Neural progenitor cell (in vitro differentiated cells): ENCODE measurements around the gene OBSL1. TPM values are rescaled to one million over a fixed set of nuclear protein-coding genes. Genes with fewer than 3 reads are reported as not detected.

ENCODE experiments used
- DNase-seq: peaks from one replicate; pipeline ENCODE4 v3.0.0-alpha.2; 2016; ENCODE audit warnings: low spot score
- H2AFZ ChIP-seq: fragments of 200-600 bp; sonication (generic); replicated peaks from 2 replicates; pipeline ENCODE4 v1.6.1; 2016; ENCODE audit warnings: antibody characterized with exemption
- H3F3A ChIP-seq: fragments of 200-600 bp; sonication (generic); 2 replicates; pipeline ENCODE4 v1.6.1; 2016; ENCODE audit warnings: antibody characterized with exemption, low read depth
- H3K27ac ChIP-seq: fragments of 200-600 bp; sonication (generic); 2 replicates; pipeline ENCODE4 v1.5.1; 2016; ENCODE audit warnings: mild to moderate bottlenecking
- H3K27me3 ChIP-seq: fragments of 200-600 bp; sonication (generic); 2 replicates; pipeline ENCODE4 v1.6.1; 2016; ENCODE audit warnings: mild to moderate bottlenecking, moderate library complexity
- H3K36me3 ChIP-seq: fragments of 200-600 bp; sonication (generic); 2 replicates; pipeline ENCODE4 v1.5.1; 2016
- H3K4me1 ChIP-seq: fragments of 200-600 bp; sonication (generic); 2 replicates; pipeline ENCODE4 v1.6.1; 2016; ENCODE audit warnings: mixed run types
- H3K4me2 ChIP-seq: fragments of 200-600 bp; sonication (generic); 2 replicates; pipeline ENCODE4 v1.6.1; 2016
- H3K4me3 ChIP-seq: fragments of 200-600 bp; sonication (generic); 2 replicates; pipeline ENCODE4 v1.5.1; 2016
- H3K79me2 ChIP-seq: fragments of 200-600 bp; sonication (generic); 2 replicates; pipeline ENCODE4 v1.6.1; 2016; ENCODE audit warnings: low read depth
- H3K9ac ChIP-seq: fragments of 200-600 bp; sonication (generic); 2 replicates; pipeline ENCODE4 v1.6.1; 2016
- H3K9me3 ChIP-seq: fragments of 200-600 bp; sonication (generic); 2 replicates; pipeline ENCODE4 v1.5.1; 2016; ENCODE audit warnings: low read depth
- H4K20me1 ChIP-seq: fragments of 200-600 bp; sonication (generic); 2 replicates; pipeline ENCODE4 v1.6.1; 2016; ENCODE audit warnings: low read depth
- H3K27ac Mint-ChIP-seq: 3 replicates; pipeline ENCODE4 v1.8.0; 2021; ENCODE audit warnings: mixed read lengths
- H3K27me3 Mint-ChIP-seq: 2 replicates; pipeline ENCODE4 v1.8.0; 2022; ENCODE audit warnings: low read depth, mild to moderate bottlenecking, inconsistent platforms, moderate library complexity, mixed read lengths; ENCODE audit not compliant: insufficient read depth
- H3K36me3 Mint-ChIP-seq: 3 replicates; pipeline ENCODE4 v1.8.0; 2021; ENCODE audit warnings: mixed read lengths
- H3K4me1 Mint-ChIP-seq: 3 replicates; pipeline ENCODE4 v1.8.0; 2021; ENCODE audit warnings: mixed read lengths
- H3K4me3 Mint-ChIP-seq: 3 replicates; pipeline ENCODE4 v1.8.0; 2021; ENCODE audit warnings: mild to moderate bottlenecking, moderate library complexity, mixed read lengths
- H3K9me3 Mint-ChIP-seq: 3 replicates; pipeline ENCODE4 v1.8.0; 2020; ENCODE audit warnings: mixed read lengths
- CTCF ChIP-seq: fragments of 200-600 bp; sonication (generic); IDR thresholded peaks from 2 replicates; pipeline ENCODE4 v1.5.1; 2017; ENCODE audit warnings: antibody characterized with exemption, mild to moderate bottlenecking
- EZH2 ChIP-seq: fragments of 200-600 bp; sonication (generic); IDR thresholded peaks from 2 replicates; pipeline ENCODE4 v1.6.1; 2017; ENCODE audit warnings: antibody characterized with exemption, mild to moderate bottlenecking, moderate library complexity
- EZH2phosphoT487 ChIP-seq: fragments of 200-600 bp; sonication (generic); IDR thresholded peaks from 2 replicates; pipeline ENCODE4 v1.6.1; 2017; ENCODE audit warnings: antibody characterized with exemption
- microRNA-seq: library from miRNA; unstranded; fragments of <30 nt; microRNA quantifications from one replicate; pipeline ENCODE4, GENCODE V29; 2016
- small RNA-seq: library from RNA; depleted of rRNA; stranded (forward); fragments of <200 nt; gene quantifications from one replicate; pipeline ENCODE3, GENCODE V24; 2015
- total RNA-seq: library from RNA; depleted of rRNA; stranded (reverse); fragments of >200 nt; gene quantifications from 2 replicates; pipeline ENCODE4 v1.2.3, GENCODE V29; 2015; ENCODE audit warnings: low replicate concordance

OBSL1 gene
- total RNA-seq, 1 donor from 2014 or later, result 31.0 TPM

GRCh38 chr2:219502618-219503017 is 68.7 kb downstream of the OBSL1 start:
- H3K36me3 ChIP-seq, result no peaks in the 10 kb centered on the region

GRCh38 chr2:219501849-219502248 is 69.5 kb downstream of the OBSL1 start:
- no peaks in the 10 kb centered on the region for H3K79me2 ChIP-seq
- no peak overlapping the region for H3K4me3 Mint-ChIP-seq

More at GRCh38 chr2:219502618-219503017, 68.7 kb downstream of the OBSL1 start:
- Histone ChIP-seq H3F3A (peaks cover 24% of the 10 kb centered on the region), H3K9me3 (no peaks in the 10 kb centered on the region), H3K4me3 (no peak overlapping the region), H3K4me2 (no peak overlapping the region), H3K9ac (no peak overlapping the region), H3K4me1 (peaks cover 28% of the 10 kb centered on the region), H3K79me2 (no peaks in the 10 kb centered on the region), H4K20me1 (no peaks in the 10 kb centered on the region), H3K27ac (no peak overlapping the region), H2AFZ (no peak overlapping the region), H3K27me3 (peaks cover 9% of the 10 kb centered on the region)
- H3K27me3 Mint-ChIP-seq, result peaks cover 13% of the 10 kb centered on the region
- no peaks in the 10 kb centered on the region for H3K36me3 Mint-ChIP-seq
- H3K9me3 Mint-ChIP-seq, result no peaks in the 10 kb centered on the region
- TF ChIP-seq EZH2 (no peak), EZH2phosphoT487 (no peak), CTCF (no peak)
- H3K4me3 Mint-ChIP-seq, result no peak overlapping the region
- no peak overlapping the region for H3K27ac Mint-ChIP-seq
- no peak for DNase-seq
- peaks cover 37% of the 10 kb centered on the region for H3K4me1 Mint-ChIP-seq

More at GRCh38 chr2:219501849-219502248, 69.5 kb downstream of the OBSL1 start:
- H3K27me3 Mint-ChIP-seq, result peaks cover 21% of the 10 kb centered on the region
- peaks cover 16% of the 10 kb centered on the region for H3K27me3 ChIP-seq
- no peak for TF ChIP-seq EZH2
- no peak for TF ChIP-seq EZH2phosphoT487
- no peak for TF ChIP-seq CTCF
- no peak overlapping the region for H3K9ac ChIP-seq
- H3F3A ChIP-seq, result peaks cover 23% of the 10 kb centered on the region
- no peaks in the 10 kb centered on the region for H3K36me3 ChIP-seq
- H4K20me1 ChIP-seq, result peaks cover 7% of the 10 kb centered on the region
- H3K27ac ChIP-seq, result no peak overlapping the region
- DNase-seq, result no peak
- no peak overlapping the region for H3K4me2 ChIP-seq
- H3K27ac Mint-ChIP-seq, result no peak overlapping the region
- no peaks in the 10 kb centered on the region for H3K9me3 Mint-ChIP-seq
- no peak overlapping the region for H3K4me3 ChIP-seq
- H3K4me1 ChIP-seq, result peaks cover 20% of the 10 kb centered on the region
- H2AFZ ChIP-seq, result no peak overlapping the region
- peaks cover 29% of the 10 kb centered on the region for H3K4me1 Mint-ChIP-seq
- H3K36me3 Mint-ChIP-seq, result no peaks in the 10 kb centered on the region
- H3K9me3 ChIP-seq, result no peaks in the 10 kb centered on the region

Small RNAs within 50 kb of the gene (microRNA-seq; reads per million reads assigned to microRNA genes)
- not detected for gene MIR3132

Small RNAs within 50 kb of the gene (small RNA-seq; reads per million reads assigned to genes)
- gene MIR3132 (not detected), gene RN7SKP213 (not detected)

Other genes with a start within 250 kb of the OBSL1 start
- not detected in 2 replicates for gene RESP18, start 238.8 kb downstream of the OBSL1 start, total RNA-seq
- 36.6 and 120 TPM in 2 replicates for gene DNPEP, start 183.6 kb downstream of the OBSL1 start, total RNA-seq
- 0.31 TPM in 1 of 2 replicates, not detected in the other for gene DES, start 153.2 kb downstream of the OBSL1 start, total RNA-seq
- gene SPEG, start 136.7 kb downstream of the OBSL1 start, total RNA-seq, result 5.6 and 18.4 TPM in 2 replicates
- gene GMPPA, start 72.6 kb downstream of the OBSL1 start, total RNA-seq, result 23.8 and 49.3 TPM in 2 replicates
- 0.26 and 2.4 TPM in 2 replicates for gene ASIC4, start 57.1 kb downstream of the OBSL1 start, total RNA-seq
- 6.7 and 27.7 TPM in 2 replicates for gene CHPF, start 27.7 kb downstream of the OBSL1 start, total RNA-seq
- 0.79 and 2.3 TPM in 2 replicates for gene TMEM198, start 27.5 kb downstream of the OBSL1 start, total RNA-seq
- gene INHA, start 771 bp upstream of the OBSL1 start, total RNA-seq, result 0.31 TPM in 1 of 2 replicates, not detected in the other
- gene STK11IP, start 26.3 kb upstream of the OBSL1 start, total RNA-seq, result 16.8 and 22.7 TPM in 2 replicates
- gene SLC4A3, start 56.1 kb upstream of the OBSL1 start, total RNA-seq, result 0.88 and 3.7 TPM in 2 replicates